Neural cell (in vitro differentiated cells): Measurements from ENCODE around the gene TBX15. TPM values are rescaled to one million over a fixed set of nuclear protein-coding genes. Genes with fewer than 3 reads are reported as not detected.

Experiments
- H2AFZ ChIP-seq: fragments of 200-600, 300-800 bp; sonication (generic), shearing (Covaris generic); 2 replicates; pipeline ENCODE4 v1.6.0; 2014; ENCODE audit warnings: low read depth, mild to moderate bottlenecking, antibody characterized with exemption, low read length, moderate library complexity
- H3F3A ChIP-seq: fragments of 200-600 bp; shearing (Covaris generic); 2 replicates; pipeline ENCODE4 v1.6.1; 2016; ENCODE audit warnings: mild to moderate bottlenecking, moderate library complexity, mixed read lengths, antibody characterized with exemption, low read length; ENCODE audit not compliant: insufficient read depth, poor library complexity, severe bottlenecking
- H3K27ac ChIP-seq: fragments of 200-600, 300-800 bp; sonication (generic), shearing (Covaris generic); 2 replicates; pipeline ENCODE4 v1.5.1; 2014; ENCODE audit warnings: mild to moderate bottlenecking, low read length, moderate library complexity
- H3K27me3 ChIP-seq: fragments of 300-800, 200-600 bp; sonication (generic), shearing (Covaris generic); 2 replicates; pipeline ENCODE4 v1.6.0; 2014; ENCODE audit warnings: mild to moderate bottlenecking, low read depth, low read length, moderate library complexity; ENCODE audit not compliant: insufficient read depth
- H3K36me3 ChIP-seq: fragments of 300-800, 200-600 bp; sonication (generic), shearing (Covaris generic); 2 replicates; pipeline ENCODE4 v1.5.1; 2014; ENCODE audit warnings: mild to moderate bottlenecking, antibody characterized with exemption, low read length, moderate library complexity; ENCODE audit not compliant: insufficient read depth
- H3K4me2 ChIP-seq: fragments of 300-800, 200-600 bp; sonication (generic), shearing (Covaris generic); 2 replicates; pipeline ENCODE4 v1.6.0; 2014; ENCODE audit warnings: mild to moderate bottlenecking, low read length
- H3K4me3 ChIP-seq: fragments of 300-800, 200-600 bp; sonication (generic), shearing (Covaris generic); 2 replicates; pipeline ENCODE4 v1.5.1; 2014; ENCODE audit warnings: mild to moderate bottlenecking, low read length, moderate library complexity
- H3K79me2 ChIP-seq: fragments of 200-600 bp; shearing (Covaris generic); replicated peaks from 2 replicates; pipeline ENCODE4 v1.6.0; 2014; ENCODE audit warnings: mild to moderate bottlenecking, low read length, moderate library complexity; ENCODE audit not compliant: insufficient read depth
- H3K9ac ChIP-seq: fragments of 300-800, 200-600 bp; sonication (generic), shearing (Covaris generic); 2 replicates; pipeline ENCODE4 v1.6.1; 2016; ENCODE audit warnings: mild to moderate bottlenecking, low read length, mixed read lengths
- H3K9me2 ChIP-seq: fragments of 200-600 bp; shearing (Covaris generic); 2 replicates; pipeline ENCODE4 v1.6.1; 2016; ENCODE audit warnings: mild to moderate bottlenecking, low read length, mixed read lengths; ENCODE audit not compliant: insufficient read depth
- H3K9me3 ChIP-seq: fragments of 200-600, 300-800 bp; sonication (generic), shearing (Covaris generic); 2 replicates; pipeline ENCODE4 v1.6.1; 2016; ENCODE audit warnings: mild to moderate bottlenecking, mixed run types, low read length, moderate library complexity, mixed read lengths
- H4K20me1 ChIP-seq: fragments of 200-600 bp; shearing (Covaris generic); 2 replicates; pipeline ENCODE4 v1.6.1; 2016; ENCODE audit warnings: mild to moderate bottlenecking, mixed run types; ENCODE audit not compliant: insufficient read depth
- EP300 ChIP-seq: fragments of 450-650 bp; conservative IDR thresholded peaks from 2 replicates; pipeline ENCODE4 v1.6.1; 2014; ENCODE audit warnings: antibody characterized with exemption, mild to moderate bottlenecking, moderate library complexity; ENCODE audit not compliant: poor library complexity, severe bottlenecking
- MXI1 ChIP-seq: fragments of 450-650 bp; conservative IDR thresholded peaks from 2 replicates; pipeline ENCODE4 v1.6.1; 2014; ENCODE audit warnings: antibody characterized with exemption, mild to moderate bottlenecking; ENCODE audit not compliant: poor library complexity, severe bottlenecking
- POLR2AphosphoS5 ChIP-seq: IDR thresholded peaks from 2 replicates; pipeline ENCODE4 v1.6.1; 2012
- RAD21 ChIP-seq: fragments of 450-650 bp; conservative IDR thresholded peaks from 2 replicates; pipeline ENCODE4 v1.6.1; 2014; ENCODE audit warnings: antibody characterized with exemption, mild to moderate bottlenecking, moderate library complexity
- SMC3 ChIP-seq: fragments of 450-650 bp; conservative IDR thresholded peaks from 2 replicates; pipeline ENCODE4 v1.6.1; 2014; ENCODE audit warnings: antibody characterized with exemption, mild to moderate bottlenecking, moderate library complexity; ENCODE audit not compliant: poor library complexity
- TAF1 ChIP-seq: IDR thresholded peaks from 2 replicates; pipeline ENCODE4 v1.6.1; 2012; ENCODE audit warnings: low read depth
- polyA plus RNA-seq: library from polyadenylated mRNA; depleted of rRNA; stranded (reverse); fragments of >200 nt; gene quantifications from 2 replicates; pipeline ENCODE4 v1.2.3, GENCODE V29; 2014
- TF ChIP-seq, protein P1 (sequence below): fragments of 450-650 bp; IDR thresholded peaks from 2 replicates; pipeline ENCODE4 v1.5.1; 2014; ENCODE audit warnings: antibody characterized with exemption, mild to moderate bottlenecking, moderate library complexity; ENCODE audit not compliant: poor library complexity, severe bottlenecking
- TF ChIP-seq, protein P2 (sequence below): IDR thresholded peaks from 2 replicates; pipeline ENCODE4 v1.6.1; 2012; ENCODE audit warnings: borderline replicate concordance

The TBX15 gene
- polyA plus RNA-seq, 1 donor from 2014 or later = 0.10 TPM

DNA sequence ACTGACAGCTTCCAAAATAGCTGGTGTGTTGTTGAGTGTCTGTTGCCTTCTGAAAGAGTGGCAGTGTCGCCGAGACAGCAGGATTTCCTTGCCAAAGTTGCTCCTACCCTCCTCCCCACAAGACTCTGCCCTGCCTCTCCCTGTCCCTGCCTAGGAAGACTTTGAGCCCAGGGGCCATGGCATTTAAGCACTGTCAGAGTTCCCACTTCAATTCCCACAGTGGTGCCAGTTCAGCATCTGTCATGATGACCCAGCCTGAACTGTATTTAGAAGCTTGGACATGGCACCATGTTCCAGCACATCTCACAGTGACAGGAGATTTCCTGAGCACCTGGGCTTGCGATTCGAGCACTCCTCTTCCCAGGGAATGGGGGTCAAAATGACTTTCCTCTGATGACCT lies 43.6 kb downstream of the TBX15 start:
- TF ChIP-seq, protein P1, sequence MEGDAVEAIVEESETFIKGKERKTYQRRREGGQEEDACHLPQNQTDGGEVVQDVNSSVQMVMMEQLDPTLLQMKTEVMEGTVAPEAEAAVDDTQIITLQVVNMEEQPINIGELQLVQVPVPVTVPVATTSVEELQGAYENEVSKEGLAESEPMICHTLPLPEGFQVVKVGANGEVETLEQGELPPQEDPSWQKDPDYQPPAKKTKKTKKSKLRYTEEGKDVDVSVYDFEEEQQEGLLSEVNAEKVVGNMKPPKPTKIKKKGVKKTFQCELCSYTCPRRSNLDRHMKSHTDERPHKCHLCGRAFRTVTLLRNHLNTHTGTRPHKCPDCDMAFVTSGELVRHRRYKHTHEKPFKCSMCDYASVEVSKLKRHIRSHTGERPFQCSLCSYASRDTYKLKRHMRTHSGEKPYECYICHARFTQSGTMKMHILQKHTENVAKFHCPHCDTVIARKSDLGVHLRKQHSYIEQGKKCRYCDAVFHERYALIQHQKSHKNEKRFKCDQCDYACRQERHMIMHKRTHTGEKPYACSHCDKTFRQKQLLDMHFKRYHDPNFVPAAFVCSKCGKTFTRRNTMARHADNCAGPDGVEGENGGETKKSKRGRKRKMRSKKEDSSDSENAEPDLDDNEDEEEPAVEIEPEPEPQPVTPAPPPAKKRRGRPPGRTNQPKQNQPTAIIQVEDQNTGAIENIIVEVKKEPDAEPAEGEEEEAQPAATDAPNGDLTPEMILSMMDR = no peak
- TF ChIP-seq TAF1 (no peak), EP300 (no peak), MXI1 (no peak)
- Histone ChIP-seq H3K4me3 (no peak overlapping the region), H3K36me3 (no peaks in the 10 kb centered on the region), H3F3A (no peaks in the 10 kb centered on the region), H3K9me3 (no peaks in the 10 kb centered on the region), H3K4me2 (no peak overlapping the region), H3K9ac (no peak overlapping the region), H2AFZ (no peak overlapping the region), H3K9me2 (no peaks in the 10 kb centered on the region), H3K79me2 (no peaks in the 10 kb centered on the region), H4K20me1 (no peaks in the 10 kb centered on the region), H3K27ac (no peak overlapping the region), H3K27me3 (no peaks in the 10 kb centered on the region)

DNA sequence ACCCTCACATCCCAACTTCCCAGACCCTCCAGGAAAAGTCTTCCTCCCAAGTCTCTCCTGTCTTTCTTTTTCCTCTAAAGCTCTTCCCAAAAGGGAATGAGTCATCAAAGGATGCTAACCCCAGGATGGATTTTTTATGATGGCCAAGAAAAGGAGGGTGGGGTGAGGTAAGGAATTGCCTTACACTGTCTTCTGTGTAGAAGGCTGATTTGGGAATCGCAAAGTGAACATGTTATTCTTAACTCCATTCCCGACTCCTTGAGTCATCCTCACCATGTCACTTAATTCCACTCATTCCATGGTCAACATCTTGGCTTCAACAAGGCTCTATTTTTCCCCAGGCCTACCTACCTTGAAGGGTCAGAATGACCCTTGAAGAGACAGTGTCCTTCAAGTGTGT lies 44.0 kb downstream of the TBX15 start:
- no peaks in the 10 kb centered on the region for H3F3A ChIP-seq
- H2AFZ ChIP-seq = no peak overlapping the region
- H3K79me2 ChIP-seq = no peaks in the 10 kb centered on the region
- no peak overlapping the region for H3K4me2 ChIP-seq
- H4K20me1 ChIP-seq = no peaks in the 10 kb centered on the region
- H3K9me3 ChIP-seq = no peaks in the 10 kb centered on the region
- no peak overlapping the region for H3K9ac ChIP-seq
- no peaks in the 10 kb centered on the region for H3K9me2 ChIP-seq
- no peaks in the 10 kb centered on the region for H3K27me3 ChIP-seq
- H3K4me3 ChIP-seq = no peak overlapping the region
- TF ChIP-seq TAF1 (no peak), POLR2AphosphoS5 (no peak), SMC3 (no peak), EP300 (no peak), RAD21 (no peak), MXI1 (no peak)
- TF ChIP-seq, protein P2, sequence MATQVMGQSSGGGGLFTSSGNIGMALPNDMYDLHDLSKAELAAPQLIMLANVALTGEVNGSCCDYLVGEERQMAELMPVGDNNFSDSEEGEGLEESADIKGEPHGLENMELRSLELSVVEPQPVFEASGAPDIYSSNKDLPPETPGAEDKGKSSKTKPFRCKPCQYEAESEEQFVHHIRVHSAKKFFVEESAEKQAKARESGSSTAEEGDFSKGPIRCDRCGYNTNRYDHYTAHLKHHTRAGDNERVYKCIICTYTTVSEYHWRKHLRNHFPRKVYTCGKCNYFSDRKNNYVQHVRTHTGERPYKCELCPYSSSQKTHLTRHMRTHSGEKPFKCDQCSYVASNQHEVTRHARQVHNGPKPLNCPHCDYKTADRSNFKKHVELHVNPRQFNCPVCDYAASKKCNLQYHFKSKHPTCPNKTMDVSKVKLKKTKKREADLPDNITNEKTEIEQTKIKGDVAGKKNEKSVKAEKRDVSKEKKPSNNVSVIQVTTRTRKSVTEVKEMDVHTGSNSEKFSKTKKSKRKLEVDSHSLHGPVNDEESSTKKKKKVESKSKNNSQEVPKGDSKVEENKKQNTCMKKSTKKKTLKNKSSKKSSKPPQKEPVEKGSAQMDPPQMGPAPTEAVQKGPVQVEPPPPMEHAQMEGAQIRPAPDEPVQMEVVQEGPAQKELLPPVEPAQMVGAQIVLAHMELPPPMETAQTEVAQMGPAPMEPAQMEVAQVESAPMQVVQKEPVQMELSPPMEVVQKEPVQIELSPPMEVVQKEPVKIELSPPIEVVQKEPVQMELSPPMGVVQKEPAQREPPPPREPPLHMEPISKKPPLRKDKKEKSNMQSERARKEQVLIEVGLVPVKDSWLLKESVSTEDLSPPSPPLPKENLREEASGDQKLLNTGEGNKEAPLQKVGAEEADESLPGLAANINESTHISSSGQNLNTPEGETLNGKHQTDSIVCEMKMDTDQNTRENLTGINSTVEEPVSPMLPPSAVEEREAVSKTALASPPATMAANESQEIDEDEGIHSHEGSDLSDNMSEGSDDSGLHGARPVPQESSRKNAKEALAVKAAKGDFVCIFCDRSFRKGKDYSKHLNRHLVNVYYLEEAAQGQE = no peak
- TF ChIP-seq, protein P1 = no peak
- H3K27ac ChIP-seq = no peak overlapping the region
- H3K36me3 ChIP-seq = no peaks in the 10 kb centered on the region
